GM18873 (cell line): ENCODE data around the gene GNPAT.

Experiments used
- ATAC-seq: cut with Tn5 transposase; IDR thresholded peaks from one replicate; pipeline ENCODE4 v1.9.1; 2021; ENCODE audit warnings: mild to moderate bottlenecking, moderate library complexity, moderate number of reproducible peaks; ENCODE audit not compliant: unreplicated experiment, low FRiP score

GNPAT gene

DNA sequence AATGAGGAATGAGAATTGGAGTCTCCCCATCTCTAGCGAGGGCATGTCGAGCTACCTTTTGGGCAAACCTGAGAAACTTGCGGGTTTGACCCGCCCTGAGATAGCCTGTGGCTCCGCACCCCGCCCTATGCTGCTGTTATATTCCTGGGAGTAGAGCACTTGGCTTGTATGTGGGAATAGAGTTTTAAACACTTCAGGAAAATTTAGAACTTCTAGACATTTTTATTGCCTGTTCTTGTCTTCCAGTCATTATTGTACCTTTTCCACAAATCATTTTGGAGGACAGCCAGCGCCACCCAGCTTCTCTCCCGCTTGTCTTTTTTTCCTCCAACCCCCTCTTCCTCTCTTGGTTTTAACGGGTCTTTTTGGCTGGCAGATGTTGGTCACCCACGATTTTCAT, 738 bp downstream of the GNPAT start:
- ATAC-seq: no peak

DNA sequence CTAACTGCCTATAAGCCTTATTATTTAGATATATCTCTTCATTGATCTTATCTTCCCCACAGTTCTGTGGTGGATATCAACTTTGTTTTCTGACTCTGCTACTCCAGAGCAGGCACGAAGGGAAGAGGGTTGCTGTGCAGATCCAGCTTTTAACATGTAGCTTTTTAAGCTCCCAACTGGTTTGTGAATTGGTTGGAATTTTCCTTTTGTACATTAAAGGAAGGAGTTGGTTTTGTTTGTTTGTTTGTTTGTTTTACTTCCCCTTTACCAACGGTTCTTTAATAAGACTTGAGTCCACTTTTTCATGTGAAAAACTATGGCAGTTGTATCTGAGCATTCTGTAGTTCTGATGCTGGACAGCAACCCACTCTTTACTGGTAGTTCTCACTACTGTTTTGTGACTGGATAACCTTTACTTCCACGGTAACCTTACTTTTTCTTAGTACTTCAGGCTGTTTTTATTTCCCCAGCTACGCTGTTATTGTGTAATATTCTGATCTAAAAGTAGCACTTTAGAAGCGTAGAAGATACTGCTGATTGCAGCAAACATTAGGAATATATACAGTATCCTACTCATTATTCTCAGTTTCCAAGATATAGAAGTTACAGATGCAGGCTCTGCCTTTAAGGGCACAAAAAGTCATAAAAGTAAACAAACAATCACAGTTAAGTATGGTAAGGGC, 1.6 kb downstream of the GNPAT start:
- no peak for ATAC-seq

DNA sequence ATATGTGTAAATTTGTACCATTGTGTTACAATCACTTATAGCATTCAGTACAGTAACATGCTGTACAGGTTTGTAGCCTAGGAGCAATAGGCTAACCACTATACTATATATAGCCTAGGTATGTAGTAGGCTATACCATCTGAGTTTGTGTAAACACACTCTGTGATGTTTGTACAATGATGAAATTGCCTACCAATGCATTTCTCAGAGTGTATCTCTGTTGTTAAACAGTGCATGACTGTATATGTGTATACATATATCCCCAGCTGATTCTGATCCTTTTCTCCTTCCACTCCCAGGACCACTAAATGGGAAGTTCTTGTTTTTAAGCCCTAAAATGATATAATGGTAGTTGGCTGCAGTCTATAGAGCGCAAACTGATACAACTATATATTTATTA, 7.8 kb downstream of the GNPAT start:
- no peak for ATAC-seq

DNA sequence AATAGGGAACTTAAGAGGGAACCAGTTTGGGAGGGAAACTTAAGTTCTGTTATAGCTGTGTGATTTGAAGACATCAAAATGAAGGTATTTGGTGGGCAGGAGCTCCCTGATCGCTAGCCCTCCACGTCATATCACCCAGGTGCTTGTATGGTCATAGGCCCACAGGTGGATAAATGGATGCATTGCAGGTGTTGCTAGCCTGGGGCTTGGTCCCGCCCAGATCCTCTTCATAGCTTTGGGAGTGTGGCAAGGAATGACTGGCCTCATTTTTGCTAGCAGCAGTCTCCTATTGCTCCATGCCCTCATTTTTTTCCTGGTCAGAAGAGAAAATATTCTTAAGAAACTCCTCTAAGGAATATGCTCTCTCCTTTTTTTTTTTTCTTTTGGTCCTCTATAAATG, 11.3 kb downstream of the GNPAT start:
- no peak for ATAC-seq

DNA sequence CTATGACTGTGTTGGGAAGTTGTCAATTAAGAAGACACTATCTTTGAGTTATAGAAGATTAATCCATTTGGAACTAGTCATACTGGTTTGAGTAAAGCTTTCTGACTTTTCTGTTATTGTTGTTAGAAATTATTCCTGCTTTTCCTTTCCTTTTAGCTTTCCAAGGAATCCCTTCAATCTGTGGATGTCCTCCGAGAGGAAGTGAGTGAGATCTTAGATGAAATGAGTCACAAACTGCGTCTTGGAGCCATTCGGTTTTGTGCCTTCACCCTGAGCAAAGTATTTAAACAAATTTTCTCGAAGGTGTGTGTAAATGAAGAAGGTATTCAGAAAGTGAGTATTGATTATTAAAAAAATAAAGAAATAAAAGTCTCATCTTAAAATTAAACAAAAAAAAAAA, 19.3 kb downstream of the GNPAT start:
- no peak for ATAC-seq

DNA sequence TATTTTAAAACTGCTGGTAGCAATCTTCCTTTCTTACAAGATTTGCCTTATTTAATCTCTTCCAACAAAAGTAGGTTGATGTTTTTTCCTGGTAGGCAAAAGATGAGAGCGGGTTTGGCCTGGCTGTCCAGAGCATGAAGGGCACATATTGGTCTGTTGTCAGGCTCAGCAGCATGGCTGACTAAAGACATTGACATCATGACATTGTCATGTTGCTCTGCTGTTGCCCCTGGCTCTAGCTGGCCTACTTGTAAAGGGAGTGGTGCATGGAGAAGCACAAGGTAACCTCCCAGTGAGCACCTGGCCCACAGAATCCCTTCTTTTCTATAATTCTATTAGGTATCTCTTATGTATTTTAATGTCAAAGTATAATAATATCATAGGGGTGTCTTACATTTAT, 23.6 kb downstream of the GNPAT start:
- ATAC-seq: no peak

DNA sequence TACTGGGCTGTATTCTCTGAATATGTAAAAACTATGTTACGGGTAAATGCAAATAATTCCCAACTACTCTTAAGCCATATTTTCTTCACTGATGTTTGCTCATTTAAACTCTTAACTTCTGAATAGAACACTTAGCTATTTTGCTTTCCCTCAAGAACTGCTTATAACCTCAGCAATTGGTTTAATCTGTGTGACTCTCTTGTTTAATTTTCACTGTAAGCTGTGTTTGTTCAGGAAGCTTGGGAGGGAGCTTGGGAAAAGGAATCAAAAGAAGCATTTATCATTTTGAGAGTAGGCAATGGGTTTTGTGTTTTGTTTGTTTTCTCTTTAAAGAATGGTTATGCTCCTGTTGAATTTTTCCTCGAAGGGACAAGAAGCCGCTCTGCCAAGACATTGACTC, 24.4 kb downstream of the GNPAT start:
- no peak for ATAC-seq

DNA sequence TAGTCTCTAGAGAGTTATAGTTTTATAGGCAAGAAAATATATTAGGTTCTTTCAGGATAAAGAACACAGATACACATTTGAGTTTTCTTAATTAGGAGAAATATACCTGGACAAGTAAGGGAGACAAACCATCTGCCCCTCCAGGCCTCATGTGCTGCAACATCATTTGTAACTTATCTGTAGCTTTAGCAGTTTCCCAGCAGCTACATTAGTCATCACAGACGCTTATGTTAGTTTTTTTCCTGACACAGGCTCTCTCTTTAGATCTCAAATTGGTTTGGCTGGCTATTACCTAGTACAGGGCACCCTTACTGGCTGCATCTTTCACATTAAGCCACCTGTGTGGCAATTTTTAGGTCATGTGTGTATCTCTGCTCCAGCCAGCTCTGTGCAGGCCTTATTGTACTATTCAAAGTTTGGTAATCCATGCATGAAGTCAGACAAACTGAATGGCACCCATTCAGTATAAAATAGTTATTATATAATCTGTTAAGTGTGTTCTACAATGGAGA, 25.9 kb downstream of the GNPAT start:
- no peak for ATAC-seq

DNA sequence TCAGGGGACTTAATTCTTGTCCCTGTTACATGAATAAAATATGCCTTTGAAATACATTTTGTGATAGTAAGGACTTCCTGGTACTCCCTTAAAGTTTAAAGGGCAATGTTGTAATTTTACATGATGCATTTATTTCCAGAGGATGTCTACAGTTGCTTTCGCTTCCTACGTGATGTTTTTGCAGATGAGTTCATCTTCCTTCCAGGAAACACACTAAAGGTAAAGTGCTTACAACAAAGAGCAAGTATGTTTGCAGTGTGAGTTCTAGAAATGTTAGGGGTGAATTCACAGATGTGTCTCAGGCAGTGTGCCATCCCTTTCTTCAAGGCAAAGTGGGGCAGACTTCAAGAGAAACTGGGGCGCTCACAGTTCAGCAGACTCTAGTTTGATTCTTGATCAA, 31.2 kb downstream of the GNPAT start:
- ATAC-seq: no peak

DNA sequence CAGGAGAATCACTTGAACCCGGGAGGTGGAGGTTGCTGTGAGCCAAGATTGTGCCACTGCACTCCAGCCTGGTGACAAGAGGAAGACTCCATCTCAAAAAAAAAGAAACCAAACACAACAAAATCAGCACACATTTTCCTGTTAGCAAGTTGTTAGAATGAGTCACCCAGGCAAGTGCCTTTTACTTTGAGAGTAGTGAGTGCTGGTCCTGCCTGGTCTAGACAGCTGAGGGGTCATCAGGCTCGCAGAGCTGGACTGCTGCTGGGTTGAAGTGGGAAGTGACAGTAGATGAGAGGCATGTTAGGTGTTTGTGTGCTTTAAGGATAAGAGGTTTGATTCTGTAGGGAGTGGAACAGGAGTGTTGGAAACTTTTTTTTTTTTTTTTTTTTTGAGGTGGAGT, 31.9 kb downstream of the GNPAT start:
- ATAC-seq: no peak

DNA sequence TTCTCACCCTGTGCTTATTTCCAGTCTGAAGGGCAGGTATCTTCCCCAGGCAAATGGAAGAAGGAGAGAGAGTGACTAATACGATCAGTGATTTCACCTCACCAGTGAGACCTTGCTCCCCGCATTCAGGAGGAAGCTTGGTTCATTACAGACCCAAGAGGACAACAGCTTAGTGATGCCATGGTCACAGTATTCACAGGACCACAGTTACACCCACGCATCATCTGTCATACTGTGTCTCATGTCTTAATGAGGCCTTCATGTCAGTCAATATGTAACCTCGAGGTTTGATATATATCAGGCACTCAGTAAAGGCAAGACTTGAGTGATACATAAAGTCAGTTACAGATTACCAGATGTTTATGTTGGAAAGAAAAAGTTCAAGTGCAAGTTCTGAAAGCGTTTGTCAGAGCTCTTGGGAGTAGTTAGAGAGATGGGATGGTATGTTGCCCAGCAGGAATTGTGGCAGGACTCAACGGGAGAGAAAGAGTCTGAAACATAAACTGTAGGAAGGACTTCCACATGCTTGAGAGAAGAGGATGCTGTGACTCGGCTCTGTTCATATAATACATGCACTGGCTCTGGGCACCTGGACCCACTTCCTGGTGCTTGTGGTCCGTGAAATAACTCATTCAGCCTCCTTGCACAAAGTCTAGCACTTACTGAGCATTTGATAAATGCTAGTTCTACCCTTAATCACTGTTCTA, 33.3 kb downstream of the GNPAT start:
- no peak for ATAC-seq

DNA sequence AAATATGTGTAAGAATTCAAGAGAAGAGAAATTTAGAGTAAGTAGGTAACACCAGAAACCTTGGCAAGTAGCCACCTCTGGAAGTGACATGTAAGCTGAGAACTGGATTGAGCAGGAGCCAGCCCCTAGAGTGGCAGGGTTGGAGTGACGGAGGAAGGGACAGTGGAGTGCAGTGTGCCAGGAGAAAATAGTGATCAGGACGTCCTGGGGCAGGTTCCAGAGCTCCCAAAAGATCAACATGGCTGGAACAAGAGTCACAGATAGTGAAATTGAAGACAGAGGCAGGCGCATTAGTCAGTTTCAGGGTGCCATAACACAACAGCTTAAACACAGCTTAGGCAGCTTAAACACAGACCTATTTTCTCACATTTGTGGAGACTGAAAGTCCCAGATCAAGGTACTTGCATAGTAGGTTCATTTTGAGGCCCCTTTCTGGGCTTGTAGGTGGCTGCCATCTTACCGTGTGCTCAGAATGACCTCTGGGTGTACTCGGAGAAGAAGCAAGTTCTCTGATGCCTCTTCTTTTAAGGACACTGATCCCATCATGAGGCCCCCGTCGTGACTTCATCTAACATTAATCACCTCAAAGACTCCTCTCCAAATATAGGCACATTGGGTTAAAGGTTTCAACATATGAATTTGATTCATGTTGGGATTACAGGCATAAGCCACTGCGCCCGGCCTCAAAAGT, 37.2 kb downstream of the GNPAT start:
- no peak for ATAC-seq

DNA sequence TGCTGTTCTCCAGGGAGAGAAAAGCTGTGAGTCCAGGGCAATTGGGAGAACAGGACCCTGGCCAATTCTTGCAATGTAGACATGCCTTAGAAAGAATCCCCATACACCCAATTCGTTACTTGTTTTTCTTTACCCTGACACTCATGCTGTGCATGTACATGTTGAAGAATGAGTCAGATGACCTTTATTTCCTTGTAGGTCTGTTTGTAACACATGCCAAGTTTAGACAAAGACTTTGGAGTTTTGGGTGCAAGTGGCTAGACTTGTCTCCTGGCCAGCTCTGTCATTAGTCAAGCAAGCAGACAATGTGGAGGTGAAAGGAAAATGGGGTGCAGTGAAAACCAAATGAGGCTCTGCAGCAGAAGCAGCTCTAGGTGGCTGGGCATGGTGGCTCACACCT, 38.1 kb downstream of the GNPAT start:
- no peak for ATAC-seq

DNA sequence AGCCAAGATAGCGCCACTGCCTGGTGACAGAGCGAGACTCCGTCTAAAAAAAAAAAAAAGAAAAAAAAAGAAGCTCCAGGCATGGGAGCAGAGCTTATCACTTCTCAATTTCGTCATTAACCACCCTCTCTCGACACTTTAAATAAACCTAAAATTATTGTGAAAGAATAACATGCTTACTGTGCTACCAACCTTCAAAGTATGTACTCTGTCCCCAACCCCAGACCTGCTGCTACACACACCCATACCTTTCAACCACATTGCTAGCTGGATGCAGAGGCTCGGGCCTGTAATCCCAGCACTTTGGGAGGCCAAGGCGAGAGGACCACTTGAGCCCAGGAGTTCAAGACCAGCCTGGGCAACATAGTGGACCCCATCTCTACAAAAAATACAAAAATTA, 38.7 kb downstream of the GNPAT start:
- no peak for ATAC-seq

DNA sequence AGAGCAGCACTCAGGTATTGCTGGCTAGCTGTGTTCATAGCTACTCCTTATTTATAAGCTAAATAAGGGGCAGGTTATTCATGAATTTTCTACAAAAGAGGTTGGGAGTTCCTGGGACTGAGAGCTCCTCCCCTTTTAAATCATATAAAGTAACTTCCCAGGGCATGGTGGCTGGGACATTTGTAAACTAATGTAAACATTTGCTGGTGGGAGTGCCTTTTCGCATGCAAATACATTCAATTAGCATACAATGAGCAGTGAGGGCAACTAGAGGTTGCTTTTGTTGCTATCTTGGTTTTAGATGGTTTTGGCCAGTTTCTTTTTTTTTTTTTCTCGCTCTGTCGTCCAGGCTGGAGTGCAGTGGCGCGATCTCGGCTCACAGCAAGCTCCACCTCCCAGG, 43.4 kb downstream of the GNPAT start:
- no peak for ATAC-seq

DNA sequence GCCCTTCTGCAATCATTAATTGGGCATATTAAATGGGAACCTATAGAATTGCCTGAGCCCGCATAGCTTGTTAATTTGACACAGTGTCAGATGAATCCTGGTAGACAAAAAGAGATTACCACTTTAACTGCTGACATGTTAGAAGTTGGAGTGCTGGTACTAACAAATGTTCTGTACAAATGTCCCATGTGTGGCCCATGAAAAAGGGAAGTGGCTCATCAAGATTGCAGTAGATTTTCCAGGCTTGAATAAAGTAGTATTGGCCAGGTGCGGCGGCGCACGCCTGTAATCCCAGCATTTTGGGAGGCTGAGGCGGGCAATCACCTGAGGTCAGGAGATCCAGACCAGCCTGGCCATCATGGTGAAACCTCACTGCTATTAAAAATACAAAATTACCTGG, 45.6 kb downstream of the GNPAT start:
- no peak for ATAC-seq

DNA sequence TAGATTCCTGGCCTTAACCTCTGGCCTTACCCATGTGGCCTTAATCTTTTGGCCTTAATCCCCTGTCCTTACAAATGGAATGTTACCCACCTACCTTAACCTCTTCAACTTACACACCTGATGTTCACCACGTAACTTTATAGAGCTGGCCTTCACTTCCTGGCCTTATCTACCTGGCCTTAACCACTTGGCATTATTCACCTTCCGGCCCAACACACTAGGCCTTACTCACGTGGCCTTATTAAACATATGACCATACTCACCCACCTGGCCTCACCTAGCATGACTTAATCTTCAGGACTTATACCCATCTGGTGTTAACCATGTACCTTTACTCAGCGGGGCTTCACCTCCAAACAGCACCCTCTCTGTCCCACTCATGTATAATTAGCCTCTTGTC, 54.9 kb downstream of the GNPAT start:
- no peak for ATAC-seq

DNA sequence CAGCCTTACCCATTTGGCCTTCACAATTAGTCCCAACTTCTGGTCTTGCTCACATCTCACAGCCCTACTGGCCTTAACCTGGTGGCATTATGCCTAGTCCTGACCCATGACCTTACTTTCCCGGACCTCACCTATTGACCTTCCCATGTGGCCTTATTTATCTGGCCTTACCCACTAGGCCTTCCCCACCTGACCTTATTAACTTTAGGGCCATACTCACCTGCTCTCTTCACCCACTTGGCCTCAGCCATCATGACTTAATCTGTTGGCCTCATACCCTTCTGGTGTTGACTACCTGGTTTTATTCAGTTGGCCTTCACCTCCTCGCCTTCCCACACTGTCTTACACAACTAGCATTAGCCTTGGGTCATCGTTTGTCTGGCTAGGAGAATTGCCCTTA, 61.0 kb downstream of the GNPAT start:
- no peak for ATAC-seq

DNA sequence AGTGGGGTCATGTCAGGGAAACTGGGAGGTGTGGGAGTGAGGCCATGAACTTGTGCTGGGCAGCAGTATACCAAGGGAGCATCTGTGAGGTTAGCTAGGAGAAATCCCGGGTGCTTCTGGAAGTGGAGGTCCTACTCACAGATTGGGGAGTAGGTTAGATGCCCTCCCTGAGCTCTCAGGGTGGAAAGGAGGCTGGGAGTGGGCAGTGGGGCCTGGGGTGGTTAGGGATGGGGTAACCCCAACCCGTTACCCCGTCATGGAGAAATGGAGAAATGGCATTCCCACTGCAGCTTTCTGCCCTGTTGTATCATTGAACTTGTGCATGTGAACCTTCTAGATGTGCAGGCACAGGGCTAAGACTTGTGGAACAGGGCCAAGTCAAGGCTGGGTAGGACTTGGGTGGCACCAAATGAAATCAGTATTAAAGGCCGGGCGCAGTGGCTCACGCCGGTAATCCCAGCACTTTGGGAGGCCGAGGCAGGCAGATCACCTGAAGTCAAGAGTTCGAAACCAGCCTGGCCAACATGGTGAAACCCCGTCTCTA, 69.5 kb downstream of the GNPAT start:
- ATAC-seq: no peak

DNA sequence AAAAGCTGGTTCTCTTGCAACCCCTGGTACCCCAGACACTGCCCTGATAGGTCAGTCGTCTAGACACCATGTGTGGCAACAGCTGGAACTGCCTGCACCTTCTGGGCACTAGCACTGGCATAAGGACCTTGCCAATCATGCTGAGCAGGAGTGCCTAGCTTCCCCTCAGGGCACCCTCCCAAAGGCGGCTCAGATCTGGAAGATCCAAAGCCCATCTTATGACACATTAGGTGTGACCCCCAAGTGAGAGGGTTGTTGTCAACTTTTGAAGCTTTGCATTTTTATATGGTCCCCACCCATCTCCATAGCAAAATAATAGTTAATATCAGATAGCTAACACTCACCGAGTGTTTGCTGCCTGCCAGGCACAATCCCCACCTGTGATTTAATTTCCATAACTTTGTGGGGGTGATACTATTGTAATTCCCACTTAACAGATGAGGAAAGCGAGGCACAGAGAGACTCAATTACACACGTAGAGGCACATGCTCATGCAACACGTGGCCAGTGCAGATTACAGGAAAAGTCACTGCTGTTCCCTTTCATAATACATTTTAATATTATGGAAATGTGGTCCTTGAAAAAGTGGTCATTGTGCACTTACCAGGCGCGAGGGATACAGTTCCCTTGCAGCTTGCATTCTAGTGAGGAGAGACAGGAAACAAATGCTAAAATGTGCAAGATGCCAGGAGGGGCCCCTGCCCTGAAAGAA, 70.9 kb downstream of the GNPAT start:
- no peak for ATAC-seq

DNA sequence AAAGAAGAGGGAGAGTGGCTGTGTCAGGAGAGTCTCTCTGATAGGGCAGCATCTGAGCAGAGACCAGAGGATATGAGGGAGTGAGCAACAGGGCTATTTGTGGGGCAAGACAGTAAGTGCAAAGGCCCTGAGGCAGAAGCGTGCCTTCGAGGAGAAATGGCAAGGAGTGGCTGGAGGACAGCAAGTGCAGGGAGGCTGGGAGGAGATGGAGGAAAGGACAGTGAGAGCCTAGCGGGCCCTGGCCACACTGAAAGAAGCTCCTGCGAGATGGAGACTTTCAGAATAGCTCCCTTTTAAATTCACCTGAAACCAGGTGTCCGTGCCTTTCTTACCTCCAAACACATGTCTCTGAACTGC, 71.4 kb downstream of the GNPAT start:
- ATAC-seq: no peak
